ENCODE measurements around the gene STARD3NL.
"Not testable (repeated sequence)": the region's sequence is repeated elsewhere in the genome, so short reads cannot be mapped to it uniquely, and the experiment has no call there.

STARD3NL gene, protein sequence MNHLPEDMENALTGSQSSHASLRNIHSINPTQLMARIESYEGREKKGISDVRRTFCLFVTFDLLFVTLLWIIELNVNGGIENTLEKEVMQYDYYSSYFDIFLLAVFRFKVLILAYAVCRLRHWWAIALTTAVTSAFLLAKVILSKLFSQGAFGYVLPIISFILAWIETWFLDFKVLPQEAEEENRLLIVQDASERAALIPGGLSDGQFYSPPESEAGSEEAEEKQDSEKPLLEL

DNA sequence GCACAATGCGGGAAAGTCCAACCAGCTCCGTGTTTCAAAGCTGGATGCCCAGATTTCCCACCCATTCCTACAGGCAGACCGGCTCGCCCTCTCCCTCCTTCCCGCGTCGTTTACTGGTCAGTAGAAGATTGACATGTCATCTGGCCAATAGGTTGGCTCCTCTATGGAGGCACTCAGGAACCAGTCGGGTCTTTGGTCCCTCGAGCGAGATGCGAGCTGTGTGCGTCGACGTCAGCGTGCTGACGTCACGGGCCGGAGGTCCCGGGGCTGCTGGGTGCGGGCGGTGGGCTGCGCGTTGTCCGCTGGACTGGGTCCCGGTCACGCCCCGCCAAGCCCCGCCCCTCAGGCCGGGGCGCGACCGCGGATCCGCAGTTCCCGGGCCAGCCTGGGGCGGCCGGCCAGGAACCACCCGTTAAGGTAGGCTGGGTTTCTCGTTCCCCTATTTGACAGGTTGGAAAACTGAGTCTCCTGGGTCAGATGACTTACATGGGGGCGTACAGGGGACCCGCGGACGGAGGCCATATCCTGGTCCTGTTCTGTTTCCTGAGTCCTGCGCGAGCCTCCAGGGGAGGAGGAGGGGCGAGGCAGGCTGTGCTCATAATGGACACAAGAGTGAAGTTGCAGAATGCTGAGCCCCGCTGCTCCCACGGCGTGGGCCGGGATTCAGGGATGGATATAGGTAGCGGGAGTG, at the start of gene STARD3NL:
STARD3NL (plus strand) TSS at position 242 of the 691 bp plus-strand sequence. CDS start 29,260 bp downstream, outside the sequence.
- peak; percentile 33 to 99 (median 94) for DNase-seq

DNA sequence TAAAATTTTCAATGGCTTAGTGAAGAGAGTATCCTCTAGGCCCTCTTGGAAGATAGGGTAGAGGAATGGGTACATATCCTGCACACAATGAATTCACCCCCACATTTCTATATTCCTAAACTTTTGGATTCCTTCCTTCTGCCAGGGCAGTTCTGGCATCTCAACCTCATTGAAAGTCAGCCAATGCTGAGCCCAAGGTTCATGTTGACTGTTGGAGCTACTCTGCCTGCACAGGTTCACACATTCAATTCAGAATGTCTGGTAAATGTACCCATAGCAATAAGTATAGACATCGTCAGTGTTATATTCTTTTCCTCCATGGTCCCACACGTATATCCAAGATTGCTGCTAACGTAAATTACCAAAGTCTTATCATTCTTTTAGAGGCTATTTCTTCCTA, 48.9 kb upstream of the STARD3NL start:
- DNase-seq, result no peak

- DNase-seq, result no peak
These were observed 48.5 kb upstream of the STARD3NL start for GRCh38 chr7:38129579-38129978.

- no peak for DNase-seq
These were observed 39.9 kb upstream of the STARD3NL start for GRCh38 chr7:38138171-38138570.

DNA sequence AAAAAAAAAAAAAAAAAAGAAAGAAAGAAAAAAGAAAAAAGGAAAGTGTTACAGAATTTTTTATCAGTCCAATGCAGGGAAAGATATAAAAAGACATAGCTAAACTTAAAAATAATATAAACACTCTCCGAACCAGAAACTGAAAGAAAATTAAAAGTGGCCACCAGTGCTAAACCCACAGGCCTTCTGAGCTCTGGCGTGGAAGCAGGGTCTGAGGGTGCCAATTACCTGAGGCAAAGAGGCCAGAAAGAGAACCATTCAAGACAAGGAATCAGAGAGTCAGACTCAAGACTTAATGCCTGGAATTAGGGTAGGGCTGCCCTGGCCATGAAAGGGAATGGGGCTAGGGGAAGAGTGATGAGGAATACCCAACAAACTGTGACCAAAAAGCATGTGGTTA, 36.9 kb upstream of the STARD3NL start:
- no peak for DNase-seq

DNA sequence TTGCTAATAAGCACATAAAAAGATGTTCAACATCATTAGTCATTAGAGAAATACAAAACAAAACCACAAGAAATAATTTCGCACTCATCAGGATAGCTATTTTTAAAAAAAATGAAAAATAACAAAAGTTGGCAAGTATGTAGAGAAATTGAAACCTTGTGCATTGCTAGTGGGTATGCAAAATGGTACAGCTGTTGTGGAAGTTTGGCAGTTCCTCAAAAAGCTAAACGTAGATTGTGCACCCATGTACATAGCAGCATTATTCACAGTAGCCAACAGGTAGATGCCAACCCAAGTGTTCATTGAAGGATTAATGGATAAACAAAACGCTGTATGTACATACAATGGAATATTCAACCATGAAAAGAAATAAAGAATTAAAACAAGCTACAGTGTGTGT, 35.3 kb upstream of the STARD3NL start:
- DNase-seq, result no peak

- no peak for DNase-seq
These were observed 31.0 kb upstream of the STARD3NL start for GRCh38 chr7:38147005-38147404.

GRCh38 chr7:38151556-38151955, 26.5 kb upstream of the STARD3NL start:
- no peak for DNase-seq

GRCh38 chr7:38153515-38153914, 24.5 kb upstream of the STARD3NL start:
- DNase-seq, result no peak

DNA sequence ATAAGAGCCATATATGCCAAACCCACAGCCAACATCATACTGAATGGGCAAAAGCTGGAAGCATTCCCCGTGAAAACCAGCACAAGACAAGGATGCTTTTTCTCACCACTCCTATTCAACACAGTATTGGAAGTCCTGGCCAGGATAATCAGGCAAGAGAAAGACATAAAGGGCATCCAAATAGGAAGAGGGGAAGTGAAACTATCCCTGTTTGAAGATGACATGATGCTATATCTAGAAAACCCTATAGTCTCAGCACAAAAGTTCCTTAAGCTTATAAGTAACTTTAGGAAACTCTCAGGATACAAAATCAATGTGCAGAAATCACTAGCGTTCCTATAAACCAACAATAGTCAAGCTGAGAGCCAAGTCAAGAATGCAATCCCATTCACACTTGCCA, 23.8 kb upstream of the STARD3NL start:
- DNase-seq, result no peak

- no peak for DNase-seq
These were observed 18.0 kb upstream of the STARD3NL start for GRCh38 chr7:38160003-38160571.

DNA sequence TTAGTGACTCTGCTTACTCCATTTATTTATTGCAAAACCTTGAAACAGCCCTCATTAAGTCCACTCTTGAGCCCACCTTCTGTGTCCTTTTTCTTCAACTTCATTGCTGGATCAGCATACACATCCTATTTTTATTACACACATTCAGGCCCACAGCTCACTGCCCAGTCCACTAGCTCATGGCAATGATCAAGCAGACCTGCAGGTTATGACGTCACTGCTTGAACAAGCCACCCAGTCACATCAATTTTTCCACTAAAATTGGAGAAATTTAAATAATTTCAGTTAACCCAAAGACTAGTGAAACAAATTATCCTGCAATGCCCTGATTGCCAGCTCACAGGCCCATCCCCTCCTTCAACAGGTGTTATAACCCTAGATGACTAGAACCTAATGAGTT, 16.0 kb upstream of the STARD3NL start:
- no peak for DNase-seq

DNA sequence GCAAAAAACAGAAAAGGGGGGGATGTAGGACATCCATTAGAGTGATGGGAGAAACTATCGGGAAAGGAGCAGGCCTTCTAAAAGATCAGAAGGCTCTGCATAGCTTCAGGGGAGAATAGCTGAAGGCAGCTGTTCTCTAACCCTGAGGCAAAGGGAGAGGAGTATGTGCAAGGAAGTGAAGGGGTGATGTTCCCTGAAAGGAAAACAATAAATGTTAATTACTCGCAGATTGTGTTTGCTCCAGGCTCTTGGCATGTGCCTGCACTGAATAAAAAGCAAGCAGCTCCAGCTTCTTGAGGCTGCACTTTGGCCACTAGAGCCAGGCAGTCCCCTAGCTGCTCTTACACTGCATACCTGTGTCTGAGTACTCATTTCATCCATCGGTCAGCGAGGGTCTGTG, 14.4 kb upstream of the STARD3NL start:
- no peak for DNase-seq

GRCh38 chr7:38168890-38169570, 9.0 kb upstream of the STARD3NL start:
- no peak for DNase-seq

- no peak for DNase-seq
These were observed 8.2 kb upstream of the STARD3NL start for GRCh38 chr7:38169847-38170246.

GRCh38 chr7:38171623-38172391, 6.2 kb upstream of the STARD3NL start:
- no peak for DNase-seq

DNA sequence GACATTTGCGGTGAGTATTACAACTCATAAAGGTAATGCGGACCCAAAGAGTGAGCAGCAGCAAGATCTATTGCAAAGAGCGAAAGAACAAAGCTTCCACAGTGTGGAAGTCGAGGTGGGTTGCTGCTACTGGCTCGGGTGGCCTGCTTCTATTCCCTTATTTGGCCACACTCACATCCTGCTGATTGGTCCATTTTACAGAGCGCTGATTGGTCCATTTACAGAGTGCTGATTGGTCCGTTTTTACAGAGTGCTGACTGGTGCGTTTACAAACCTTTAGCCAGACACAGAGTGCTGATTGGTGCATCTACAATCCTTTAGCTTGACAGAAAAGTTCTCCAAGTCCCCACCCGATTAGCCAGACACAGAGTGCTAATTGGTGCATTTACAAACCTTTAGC, 2.5 kb upstream of the STARD3NL start:
- not testable (repeated sequence) for DNase-seq

DNA sequence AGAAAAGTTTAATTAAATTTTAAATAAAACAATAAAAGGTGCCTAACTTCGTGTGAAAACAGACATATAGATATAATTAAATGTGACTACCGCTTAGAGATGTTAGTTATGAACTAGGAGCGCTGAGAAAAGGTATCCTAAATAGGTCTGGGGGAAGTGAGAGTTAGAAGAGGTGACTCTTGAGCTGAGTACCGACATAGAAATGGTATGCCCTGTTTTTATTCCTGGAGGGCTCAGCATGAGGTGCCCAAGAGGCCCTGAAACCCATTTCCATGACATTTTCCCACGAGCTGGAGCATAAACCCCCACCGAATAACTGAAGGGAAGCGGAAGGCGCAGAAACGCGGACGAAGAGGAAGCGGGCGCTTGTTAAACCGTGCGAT, 433 bp upstream of the STARD3NL start:
- no peak for DNase-seq

GRCh38 chr7:38178695-38179344, 775 bp downstream of the STARD3NL start:
- DNase-seq, result no peak

- DNase-seq, result no peak
These were observed 1.8 kb downstream of the STARD3NL start for GRCh38 chr7:38179776-38180226.

GRCh38 chr7:38181111-38181510, 3.1 kb downstream of the STARD3NL start:
- no peak for DNase-seq

All from amygdala (tissue), 56 donors.